ENCODE measurements around the gene TNFRSF1A.
A peak's percentile ranks its signal among the peaks of the same experiment; 100 is the strongest.
"Not testable (repeated sequence)": the region's sequence is repeated elsewhere in the genome, so short reads cannot be mapped to it uniquely, and the experiment has no call there.

Gene TNFRSF1A

DNA sequence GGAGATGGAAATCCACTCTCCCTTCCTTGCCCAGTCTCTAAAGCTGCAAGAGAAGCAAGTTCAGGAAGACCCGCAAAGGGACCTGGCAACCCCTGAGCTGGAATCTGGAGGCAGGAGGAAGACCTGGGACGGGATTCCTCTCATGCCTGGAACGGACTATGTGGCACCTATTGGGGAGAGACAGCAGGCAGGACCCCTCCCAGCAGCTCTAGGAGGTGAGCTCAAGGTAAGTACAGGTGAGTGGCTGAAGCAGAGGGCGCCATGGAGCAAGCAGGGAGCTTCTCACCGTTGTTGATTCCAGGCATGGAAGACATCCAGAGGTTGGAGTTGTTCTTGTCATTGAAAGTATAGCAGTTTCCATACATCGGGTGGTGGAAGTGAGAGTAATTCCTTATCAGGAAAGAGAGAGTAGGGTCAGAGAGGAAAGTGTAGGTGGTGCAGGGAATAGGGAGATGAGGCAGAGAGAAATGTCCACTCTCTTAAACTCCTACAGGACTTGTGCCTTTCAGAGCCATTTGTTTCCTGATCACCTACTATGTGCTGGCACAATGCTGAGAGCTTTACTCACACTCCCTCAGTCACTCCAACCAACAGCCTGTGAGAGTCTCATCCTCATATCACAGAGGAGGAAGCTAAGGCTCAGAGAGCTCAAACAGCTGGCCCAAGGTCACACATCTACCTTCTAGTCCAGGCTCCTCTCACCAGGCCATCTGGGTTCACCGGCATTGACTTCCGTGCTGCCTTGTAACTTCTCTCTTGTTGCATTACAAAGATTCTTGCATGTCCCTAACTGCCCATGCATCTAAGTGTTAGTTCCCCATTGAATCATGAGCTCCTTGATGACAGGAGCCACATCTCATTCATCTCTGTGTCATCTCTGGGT, 13.9 kb upstream of the TNFRSF1A start:
- DNase-seq = no peak

DNA sequence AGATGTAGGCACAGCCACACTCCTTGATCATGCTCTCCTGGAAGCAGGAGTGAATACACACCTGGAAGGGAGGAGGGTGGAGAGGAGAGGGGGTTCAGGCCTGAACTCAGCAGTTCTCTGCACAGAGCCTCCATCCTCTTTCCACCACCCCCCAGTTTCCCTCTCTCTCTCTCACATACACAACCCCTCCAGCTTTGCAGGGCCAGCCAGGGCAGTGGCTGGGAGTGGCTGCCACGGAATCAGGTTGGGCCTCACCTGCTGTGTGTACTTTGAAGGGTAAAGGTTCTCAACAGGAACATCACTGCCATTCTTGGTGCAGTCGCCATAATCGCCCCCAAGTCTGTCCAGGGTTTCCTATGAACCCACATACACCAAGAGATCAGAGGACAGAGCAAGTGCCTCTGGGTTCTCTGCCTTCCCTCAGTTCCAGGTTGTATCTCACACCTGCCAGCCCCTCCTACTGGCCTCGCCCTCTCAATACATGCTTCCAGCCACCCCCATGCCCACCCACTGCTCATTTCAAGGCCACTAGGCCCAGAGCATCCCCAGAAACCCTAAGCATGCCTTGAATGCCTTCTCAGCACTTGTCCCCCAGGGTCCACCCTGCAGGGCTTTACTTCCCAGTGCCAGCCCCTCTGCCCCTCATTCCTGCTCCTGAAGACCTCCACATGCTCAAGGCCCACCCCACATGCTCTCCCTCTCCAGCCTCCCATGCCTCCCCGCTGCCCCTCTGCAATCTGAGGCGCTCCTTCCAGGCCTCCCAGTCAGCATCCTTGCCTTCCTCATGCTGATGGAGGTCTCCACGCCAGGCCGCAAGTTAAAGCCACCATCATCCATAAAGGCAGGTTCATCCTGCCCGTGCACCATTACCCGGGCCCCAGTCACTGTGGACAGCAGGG, 12.9 kb upstream of the TNFRSF1A start:
- DNase-seq = no peak

DNA sequence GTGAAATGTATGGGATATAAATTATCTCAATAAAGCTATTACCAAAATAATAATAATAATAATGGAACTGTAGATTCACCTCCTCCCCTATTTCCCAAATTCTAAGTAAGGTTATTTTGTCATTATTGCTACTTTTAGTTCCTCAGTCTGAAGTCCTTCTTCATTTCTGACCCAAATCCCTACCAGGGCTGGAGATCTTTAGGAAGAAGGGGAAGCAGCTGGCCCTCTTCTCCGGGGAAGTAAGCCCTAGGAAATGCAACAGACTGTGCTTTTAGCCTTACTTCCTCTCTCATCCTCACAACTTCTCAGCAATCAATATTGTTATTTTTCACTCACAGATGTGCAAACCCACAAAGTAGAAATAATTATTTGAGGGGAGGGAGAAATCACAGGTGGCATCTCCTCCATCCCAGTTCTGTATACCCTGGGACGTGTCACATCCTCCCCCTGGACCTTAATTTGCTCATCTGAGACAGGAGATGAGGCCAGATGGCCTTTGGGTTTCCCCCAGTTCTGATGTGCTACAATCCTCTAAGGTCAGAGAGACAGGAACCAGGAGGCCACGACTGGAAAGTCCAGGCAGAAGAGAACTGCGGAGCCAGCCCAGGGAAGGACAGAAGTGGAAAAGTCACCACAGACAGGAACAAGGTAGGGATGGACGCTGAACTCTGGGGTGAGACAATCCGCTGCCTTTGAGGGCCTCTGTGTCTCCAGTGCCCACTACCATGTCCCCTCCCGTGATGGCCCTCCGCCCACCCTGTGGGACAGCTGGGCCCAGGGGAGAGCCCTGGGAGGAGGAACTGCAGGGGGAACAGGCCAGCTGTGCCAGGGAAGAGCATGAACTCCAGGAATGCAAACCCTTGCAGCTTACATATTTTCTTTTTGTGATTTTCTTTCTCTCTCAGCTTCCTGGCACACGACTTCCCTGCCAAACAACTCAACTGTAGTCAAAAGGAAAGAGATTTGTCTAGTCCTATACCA, 10.6 kb upstream of the TNFRSF1A start:
- no peak for DNase-seq

DNA sequence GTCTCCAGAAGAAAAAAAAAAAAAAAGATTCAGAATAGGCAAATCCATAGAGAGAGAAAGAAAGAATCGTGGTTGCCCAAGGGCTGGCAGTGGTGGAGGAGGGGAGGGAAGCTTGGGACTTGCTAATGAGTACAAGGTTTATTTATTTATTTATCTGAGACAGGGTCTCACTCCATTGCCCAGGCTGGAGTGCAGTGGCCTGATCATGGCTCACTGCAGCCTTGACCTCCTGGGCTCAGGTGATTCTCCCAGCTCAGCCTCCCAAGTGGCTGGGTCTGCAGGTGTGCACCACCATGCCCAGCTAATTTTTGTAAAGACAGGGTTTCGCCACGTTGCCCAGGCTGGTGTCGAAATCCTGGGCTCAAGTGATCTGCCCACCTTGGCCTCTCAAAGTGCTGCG, 9.7 kb upstream of the TNFRSF1A start:
- no peak for DNase-seq

DNA sequence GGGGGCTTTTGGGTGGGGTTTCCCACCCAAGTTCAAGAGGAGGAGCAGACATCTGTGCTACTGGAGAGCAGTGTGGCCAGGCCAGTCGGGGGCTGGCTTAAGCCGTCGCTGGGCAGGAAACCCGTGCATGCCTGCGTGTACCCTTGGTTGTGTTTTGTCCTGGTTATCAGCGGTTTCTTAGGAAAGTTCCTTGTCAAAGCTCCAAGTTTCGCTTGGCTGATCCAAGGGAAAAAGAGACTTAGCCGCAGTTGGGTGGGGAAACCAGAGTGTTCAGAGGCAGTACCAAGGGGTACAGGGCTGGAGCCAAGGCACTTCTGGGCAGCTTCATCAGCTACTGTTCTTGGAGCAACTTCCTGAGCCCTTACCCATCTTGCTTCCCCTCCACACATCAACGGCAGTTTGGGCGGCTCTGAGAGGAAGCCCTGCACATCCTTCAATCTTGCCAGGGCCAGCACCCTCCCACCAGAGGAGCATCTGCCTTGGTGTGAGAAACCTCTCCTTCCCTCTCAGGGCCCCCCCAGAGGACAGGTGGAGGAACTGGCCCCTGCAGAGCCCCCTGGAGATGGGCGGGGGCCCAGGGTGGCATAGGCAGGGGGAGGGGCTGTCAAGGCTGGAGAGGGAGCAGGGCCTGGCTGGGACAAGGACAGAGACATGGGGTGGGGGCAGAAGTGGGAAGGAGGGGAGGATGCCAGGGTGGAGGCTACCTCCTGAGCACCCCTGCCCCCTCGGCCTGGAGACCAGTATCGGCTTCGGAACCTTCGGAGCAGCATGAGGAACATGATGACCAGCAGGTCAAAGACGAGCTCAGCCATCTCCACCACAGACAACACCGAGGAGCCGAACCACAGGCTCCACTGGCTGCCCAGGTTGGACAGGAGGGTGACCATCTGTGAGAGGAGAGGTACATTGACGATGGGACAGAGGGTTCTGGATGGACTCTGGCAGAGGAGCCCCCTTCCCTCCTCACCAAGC, 5.8 kb upstream of the TNFRSF1A start:
- no peak for DNase-seq

DNA sequence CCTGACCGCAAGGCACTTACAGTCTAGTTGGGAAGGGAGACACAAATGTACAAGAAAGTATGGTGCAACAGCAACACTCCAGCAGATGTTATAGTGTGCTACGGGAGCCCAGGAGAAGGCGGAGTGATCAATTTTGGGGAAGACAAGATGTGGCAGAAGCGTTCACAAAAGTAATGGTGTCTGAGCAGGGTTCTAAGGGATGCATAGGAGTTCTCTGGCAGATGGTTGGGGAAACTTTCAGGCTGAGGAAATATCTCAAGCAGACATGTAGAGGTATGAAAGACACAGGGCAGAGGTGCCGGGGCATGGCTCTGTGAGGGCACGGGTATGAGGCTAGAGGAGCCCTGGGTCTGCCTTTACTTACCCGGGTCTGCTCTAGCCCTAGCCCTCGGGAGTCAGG, 5.1 kb upstream of the TNFRSF1A start:
- DNase-seq = no peak

DNA sequence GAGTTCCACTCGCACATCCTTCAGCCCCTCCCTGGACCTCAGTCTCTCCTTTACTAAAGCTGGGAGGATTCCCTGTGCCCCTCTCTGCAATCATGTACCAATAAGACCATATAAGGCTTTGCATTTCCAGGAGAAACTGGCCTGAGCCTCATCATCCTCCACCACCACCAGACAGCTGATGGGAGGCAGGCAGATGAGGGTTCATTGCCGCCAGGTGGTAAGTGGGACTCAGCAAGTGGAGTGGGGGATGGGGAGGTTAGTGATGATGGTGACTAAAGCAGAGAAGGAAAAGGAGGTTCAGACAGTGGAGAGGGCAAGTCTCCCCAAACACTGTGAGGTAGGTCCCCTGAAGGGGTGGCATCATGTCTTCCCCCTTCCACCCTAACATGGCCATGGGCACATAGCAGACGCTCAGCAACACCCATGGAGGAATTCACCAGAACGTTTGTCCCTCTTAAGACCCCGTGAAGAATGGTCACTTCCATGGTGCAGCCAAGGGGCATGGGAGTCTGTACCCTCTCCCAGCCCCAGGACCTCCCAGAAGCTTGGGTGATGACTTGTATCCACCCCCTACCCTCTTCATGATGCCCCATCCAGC, 4.5 kb upstream of the TNFRSF1A start:
- DNase-seq = no peak

DNA sequence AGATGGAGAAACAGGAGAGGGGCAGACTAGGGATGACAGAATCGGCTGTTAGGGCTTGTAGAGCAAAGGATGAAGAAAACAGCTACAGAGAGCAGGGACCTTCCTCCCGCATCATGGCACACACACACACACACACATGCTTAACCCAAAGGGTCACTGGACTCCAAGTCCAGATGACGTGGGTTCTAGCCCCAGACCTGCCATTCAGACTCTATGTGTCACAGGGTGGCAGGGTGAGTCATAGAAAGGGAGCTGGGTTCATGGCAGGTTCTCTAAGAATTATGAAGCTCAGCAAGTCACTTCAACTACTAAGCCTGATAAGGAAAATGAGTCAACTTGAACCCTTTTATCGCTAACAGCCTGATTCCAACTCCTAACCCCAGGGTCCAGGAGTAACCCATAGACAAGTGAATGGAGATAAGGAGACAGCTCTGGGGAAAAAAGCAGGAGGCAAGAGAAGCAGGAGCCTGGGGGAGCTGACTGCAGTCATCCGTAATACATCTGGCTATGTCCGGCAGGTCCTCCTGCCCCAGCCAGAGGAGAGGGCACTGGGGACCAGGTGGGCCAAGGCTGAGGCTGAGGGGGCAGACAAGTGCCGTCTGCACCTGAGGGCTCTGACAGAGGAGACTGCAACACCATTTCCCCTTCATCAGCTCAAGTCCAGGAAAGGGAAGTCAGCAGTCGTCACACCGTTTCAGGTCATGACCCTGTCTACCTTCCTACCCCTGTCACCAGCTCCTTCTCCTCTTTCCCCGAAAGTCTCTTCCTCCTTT, 3.6 kb upstream of the TNFRSF1A start:
- DNase-seq = no peak

DNA sequence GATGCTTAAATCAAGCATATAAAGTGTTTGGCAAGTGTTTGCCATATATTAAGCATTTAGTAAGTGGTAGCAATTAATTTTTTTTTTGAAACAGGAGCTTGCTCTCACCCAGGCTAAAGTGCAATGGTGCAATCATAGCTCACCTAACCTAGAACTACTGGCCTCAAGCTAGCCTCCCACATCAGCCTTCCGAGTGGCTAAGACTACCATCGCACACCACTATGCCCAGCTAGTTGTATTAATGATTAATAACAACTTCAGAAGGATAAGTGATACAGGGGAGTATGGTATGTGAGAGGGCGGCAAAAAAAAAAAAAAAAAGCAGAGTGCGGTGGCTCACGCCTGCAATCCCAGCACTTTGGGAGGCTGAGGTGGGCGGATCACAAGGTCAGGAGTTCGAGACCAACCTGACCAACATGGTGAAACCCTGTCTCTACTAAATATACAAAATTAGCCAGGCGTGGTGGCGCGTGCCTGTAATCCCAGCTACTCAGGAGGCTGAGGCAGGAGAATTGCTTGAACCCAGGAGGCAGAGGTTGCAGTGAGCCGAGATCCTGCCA, 2.3 kb upstream of the TNFRSF1A start:
- DNase-seq = not testable (repeated sequence)

DNA sequence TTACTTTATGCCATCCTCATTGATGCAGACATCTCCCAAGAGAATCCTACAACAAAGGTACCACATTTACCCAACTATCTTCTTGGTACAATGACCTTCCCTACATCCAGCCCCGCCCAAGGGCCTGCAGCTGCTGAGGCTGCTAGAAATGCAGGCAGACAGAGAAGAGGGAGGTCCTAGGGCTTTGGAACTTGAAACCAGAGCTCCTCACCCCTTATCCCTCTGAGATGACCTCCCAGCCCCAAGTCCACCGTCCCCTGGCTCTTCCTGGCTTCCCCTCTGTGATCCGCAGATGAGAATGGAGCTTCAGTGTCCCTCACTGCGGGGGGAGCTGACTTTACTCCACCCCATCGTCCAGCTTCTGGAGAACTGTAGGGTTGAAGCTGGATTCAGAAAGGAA, 1.6 kb upstream of the TNFRSF1A start:
- no peak for DNase-seq

DNA sequence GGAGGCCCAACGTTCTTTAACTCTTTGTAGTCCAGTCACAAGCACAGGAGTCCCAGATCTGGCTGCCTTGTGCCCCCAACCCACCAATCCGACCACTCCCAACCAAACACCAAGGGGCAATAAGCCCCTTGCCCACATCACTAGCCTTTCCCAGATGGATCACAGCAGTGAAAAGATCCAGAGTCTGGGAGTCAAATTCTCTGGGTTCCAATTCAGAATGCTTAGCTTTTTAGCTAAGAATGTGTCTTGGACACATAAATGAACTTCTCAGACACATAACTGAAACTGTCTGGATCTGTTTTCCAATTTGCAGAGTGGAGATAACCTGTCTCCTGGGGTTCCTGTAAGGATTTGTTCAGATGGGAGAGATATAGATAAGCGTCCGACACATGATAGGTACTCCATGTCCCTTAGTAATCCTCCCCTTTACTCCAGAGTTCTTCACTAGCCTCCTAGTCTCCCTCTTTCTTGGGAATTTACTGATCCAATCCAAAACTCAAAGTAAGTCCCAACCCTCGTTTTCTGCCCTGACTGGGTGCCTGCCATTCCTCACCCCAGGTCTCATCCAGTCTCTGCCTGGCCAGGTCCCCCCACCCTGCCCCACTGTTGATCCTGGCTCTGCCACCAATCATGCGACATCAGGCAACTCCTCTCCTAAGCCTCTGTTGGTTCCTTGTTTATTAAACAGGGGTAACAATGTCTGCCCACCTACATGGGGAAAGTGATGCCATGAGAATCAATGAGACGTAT, 439 bp upstream of the TNFRSF1A start:
- DNase-seq = peak; percentile 12

DNA sequence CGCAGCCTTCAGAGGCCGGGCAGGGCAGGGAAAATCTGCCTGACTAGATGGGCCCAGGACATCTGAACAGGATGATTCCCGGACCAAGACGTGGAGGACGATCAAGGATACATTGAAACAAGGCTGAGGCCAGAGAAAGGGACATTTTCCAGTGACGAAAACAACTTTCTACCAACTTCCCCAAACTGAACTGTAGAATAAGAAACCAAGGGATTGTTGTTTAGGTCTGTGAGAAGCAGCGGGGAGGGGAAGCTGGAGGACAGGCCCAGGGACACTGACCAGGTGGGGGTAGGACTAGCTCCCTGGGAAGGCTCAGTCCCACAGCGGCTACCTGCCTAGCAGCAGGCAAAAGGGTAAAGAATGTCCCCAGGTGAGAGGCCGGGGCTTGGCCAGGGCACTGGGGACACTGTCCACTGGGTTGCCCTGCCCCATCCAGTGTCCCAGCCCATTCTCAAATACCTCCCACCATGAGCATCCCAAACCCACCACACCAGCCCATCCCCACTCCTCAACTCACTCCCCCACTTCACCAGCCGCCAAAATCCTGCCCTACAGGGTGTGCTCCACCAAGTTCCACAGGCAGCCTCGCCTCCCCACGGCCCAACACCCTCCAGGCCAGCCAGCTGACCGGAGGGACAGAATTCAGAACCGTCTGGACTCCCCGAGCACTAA, 995 bp downstream of the TNFRSF1A start:
- DNase-seq = no peak

DNA sequence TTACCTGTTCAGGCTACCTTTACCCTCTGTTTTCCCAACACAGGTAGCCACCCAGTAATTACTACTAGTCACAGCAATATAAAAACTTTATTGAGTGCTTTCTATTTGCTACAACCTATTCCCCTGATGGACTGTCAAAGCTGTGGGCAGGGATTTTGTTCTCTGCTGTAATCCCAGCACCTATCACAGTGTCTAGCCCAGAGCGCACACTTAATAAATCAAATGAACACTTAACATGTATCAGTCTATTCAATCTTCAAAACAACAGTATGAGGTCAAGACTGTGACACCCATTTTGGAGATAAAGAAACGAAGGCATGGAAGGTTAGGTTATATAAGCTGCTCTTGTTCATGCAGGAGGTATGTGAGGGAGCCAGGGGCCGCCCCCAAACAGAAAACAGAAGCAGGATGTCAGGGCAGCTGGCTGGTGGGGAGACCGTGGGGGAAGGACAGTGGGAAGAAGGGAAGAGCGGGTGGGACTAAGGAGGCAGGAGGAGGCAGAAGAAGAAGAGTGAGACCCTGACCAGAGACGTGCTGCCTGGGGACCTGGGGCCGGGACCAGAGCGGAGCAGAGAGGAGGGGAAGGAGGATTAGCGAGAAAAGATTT, 1.7 kb downstream of the TNFRSF1A start:
- no peak for DNase-seq

DNA sequence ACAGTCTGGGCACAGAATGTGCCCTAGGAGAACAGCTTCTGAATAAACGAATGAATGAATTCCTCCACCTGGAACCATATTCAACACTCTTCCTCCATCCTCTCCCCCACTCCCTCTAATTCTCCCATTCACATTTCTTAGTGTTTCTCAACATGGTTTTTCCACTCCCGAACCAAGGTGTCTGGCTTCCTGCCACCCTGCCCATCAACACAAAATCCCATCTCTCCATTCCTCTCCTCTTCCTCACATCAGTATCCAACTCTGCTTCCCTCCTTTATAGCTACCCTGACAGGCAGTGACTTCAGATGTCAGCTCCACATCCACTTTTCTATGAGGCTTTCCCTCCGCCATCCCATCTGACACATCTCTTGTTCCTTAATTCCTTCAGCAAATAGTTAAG, 2.9 kb downstream of the TNFRSF1A start:
- no peak for DNase-seq

DNA sequence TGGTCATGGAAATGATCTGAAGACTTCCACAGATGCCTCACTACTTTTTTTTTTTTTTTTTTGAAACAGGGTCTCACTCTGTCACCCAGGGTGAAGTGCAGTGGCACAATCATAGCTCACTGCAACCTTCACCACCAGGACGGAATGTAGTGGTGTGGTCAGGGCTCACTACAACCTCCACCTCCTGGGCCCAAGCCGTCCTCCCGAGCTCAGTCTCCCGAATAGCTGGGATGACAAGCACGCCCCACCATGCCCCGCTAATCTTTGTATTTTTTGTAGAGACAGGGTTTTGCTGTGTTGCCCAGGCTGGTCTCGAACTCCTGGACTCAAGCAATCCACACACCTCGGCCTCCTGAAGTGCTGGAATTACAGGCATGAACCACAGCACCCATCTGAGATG, 3.3 kb downstream of the TNFRSF1A start:
- not testable (repeated sequence) for DNase-seq

DNA sequence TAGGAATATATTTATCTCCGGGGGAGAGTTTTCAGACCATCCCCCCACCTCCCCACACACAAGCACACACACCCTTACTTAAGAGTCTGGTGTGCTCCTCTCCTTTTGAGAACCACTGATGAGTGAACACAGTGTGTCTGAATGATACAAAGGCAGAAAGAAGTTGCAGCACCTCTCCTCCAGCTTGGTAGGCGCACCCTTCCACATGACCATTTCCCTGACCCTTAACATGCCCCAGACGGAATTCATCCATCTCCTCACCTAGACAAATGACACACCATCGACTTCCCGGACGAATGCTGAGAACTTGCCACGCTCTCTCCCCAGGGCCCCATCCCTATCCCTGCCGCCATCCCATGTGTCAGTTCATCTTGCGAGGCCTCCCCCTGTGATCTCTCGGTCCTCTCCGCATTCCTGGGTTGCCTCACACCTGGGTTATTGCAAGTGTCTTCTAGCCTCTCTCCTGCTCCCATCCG, 3.9 kb downstream of the TNFRSF1A start:
- DNase-seq = no peak

DNA sequence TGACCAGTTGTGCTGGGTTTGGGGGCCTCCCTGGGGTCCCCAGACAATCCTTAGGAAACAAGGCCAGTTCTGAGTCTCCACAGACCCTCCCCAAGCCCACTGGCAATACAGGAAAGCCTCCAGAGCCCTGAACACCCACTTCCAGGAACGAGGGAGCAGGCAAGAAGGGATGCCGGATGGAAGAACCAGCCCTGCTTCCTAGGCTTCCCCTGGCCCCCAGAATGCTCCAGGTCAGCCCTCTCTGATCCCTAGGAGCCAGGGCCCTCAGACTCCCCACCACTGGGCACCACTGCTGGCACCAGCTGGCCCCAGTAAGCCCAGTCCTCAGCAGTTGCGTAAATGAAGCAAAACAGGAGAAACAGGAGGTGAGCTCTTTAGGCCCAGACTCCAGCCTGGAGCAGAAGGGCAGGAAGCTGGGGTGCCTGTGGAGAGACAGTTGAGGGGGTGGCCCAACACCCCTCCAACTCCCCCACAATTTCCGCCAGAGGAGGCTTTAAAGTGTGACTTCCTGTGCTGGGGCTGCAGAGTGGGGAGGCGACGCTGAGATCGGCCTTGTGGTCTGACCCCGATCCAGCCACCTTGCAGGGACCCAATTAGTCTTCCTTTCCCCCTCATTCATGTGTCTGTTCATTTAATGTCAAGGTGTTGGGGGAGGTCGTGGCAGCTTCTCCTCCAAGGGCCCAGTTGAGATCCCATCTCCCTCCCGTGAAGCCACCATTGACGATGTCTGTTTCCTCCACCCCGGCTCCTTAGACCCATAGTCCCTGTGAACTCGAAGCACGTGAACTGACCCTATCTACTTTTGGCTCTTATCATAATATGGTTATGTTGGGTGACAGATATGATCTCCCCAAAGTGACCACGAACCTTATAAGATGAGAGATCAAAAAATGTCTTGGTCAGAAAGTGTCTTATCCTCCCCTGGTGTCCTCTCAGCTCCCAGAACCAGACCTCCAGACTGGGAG, 4.7 kb downstream of the TNFRSF1A start:
- no peak for DNase-seq

All from NCI-H526 treated with DMSO at 0.1 percent for 48 hours (cell line).